Loucy (cell line): ENCODE results near the gene LKAAEAR1.

Experiments used
- EZH2phosphoT487 ChIP-seq: fragments of 200-600 bp; IDR thresholded peaks from 2 replicates; pipeline ENCODE4 v1.6.1; 2018; ENCODE audit warnings: antibody characterized with exemption, mild to moderate bottlenecking, moderate library complexity, borderline replicate concordance
- TF ChIP-seq, protein P1 (sequence below): fragments of 200-600 bp; sonication (generic); conservative IDR thresholded peaks from 2 replicates; pipeline ENCODE4 v1.5.1; 2014; ENCODE audit warnings: mild to moderate bottlenecking, antibody characterized with exemption, low read length

DNA sequence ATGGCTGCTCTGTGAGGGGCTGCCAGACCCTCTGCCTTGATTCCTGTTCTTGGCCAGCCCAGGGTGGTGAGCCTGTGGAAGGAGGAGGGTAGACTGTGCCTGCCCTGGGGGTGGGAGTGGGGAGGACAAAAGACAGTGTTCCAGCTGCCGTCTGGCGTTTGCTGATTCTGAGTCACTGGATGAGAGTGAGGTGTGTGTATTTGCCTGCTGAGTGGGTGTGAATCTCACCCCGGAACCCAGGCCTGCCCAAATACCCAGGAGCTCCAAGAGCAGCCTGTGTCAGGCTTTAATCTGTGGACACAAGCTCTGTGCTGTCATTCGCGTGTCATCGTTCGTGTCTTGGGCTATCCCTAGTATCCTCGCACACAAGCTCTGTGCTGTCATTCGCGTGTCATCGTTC lies 2.6 kb upstream of the LKAAEAR1 start:
- TF ChIP-seq EZH2phosphoT487: no peak
- TF ChIP-seq, protein P1, sequence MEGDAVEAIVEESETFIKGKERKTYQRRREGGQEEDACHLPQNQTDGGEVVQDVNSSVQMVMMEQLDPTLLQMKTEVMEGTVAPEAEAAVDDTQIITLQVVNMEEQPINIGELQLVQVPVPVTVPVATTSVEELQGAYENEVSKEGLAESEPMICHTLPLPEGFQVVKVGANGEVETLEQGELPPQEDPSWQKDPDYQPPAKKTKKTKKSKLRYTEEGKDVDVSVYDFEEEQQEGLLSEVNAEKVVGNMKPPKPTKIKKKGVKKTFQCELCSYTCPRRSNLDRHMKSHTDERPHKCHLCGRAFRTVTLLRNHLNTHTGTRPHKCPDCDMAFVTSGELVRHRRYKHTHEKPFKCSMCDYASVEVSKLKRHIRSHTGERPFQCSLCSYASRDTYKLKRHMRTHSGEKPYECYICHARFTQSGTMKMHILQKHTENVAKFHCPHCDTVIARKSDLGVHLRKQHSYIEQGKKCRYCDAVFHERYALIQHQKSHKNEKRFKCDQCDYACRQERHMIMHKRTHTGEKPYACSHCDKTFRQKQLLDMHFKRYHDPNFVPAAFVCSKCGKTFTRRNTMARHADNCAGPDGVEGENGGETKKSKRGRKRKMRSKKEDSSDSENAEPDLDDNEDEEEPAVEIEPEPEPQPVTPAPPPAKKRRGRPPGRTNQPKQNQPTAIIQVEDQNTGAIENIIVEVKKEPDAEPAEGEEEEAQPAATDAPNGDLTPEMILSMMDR: no peak
